ENCODE measurements around the gene BUB3.

Gene BUB3

GRCh38 chr10:123141791-123142700 is 12.2 kb upstream of the BUB3 start:
- no peak for DNase-seq (ENCODE audit: low read depth)

DNA sequence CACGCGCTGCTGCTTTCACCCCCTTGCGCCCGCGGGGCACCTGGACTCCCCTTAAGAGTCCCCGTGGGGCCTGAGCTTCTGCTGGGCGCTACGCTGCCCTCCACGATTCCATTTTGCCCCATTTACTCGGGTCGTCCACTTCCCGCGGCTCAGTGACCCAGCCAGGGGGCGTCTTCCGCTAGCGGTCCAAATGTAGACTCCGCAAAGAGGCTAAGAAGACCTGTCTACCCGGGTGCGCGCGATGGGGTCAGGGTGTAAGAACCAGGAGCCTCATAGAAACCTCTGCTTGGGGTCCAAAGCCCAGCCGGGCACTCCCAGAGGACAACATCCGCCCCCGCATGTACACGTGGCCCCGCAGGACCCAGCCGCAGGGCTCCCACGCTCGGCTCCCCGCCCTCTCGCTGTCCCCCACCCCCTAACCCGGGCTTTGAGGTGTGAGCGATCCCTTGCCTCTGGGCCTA is 11.5 kb upstream of the BUB3 start:
- no peak for DNase-seq (ENCODE audit: low read depth)

- no peak for DNase-seq (ENCODE audit: low read depth)
Measured at GRCh38 chr10:123143162-123143824, 10.9 kb upstream of the BUB3 start.

- no peak for DNase-seq (ENCODE audit: low read depth)
Measured at GRCh38 chr10:123143825-123144168, 10.4 kb upstream of the BUB3 start.

GRCh38 chr10:123144697-123145541 is 9.3 kb upstream of the BUB3 start:
- no peak for DNase-seq (ENCODE audit: low read depth)

DNA sequence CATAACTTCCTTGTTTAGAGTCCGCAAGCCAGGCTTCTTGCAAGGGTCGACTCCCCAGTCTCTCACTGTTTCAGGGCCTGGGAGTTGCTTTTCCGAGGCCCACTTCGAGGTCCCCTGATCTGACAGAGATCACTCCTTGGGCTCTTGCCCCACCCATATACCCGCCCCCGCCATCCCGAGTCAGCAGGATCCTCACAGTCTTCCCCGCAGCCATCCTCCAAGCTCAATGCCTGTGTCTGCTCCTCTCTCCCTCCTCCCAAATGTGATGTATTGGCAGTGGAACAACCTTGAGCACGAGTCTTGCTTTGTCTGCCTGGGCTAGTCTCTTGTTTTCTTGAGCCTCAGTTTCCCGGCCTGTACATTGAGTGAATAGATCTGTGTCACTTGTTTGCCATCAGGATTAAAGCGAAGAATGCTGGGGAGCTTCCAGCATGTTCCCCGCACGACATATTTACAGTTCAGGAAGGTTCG is 8.6 kb upstream of the BUB3 start:
- no peak for DNase-seq (ENCODE audit: low read depth)

DNA sequence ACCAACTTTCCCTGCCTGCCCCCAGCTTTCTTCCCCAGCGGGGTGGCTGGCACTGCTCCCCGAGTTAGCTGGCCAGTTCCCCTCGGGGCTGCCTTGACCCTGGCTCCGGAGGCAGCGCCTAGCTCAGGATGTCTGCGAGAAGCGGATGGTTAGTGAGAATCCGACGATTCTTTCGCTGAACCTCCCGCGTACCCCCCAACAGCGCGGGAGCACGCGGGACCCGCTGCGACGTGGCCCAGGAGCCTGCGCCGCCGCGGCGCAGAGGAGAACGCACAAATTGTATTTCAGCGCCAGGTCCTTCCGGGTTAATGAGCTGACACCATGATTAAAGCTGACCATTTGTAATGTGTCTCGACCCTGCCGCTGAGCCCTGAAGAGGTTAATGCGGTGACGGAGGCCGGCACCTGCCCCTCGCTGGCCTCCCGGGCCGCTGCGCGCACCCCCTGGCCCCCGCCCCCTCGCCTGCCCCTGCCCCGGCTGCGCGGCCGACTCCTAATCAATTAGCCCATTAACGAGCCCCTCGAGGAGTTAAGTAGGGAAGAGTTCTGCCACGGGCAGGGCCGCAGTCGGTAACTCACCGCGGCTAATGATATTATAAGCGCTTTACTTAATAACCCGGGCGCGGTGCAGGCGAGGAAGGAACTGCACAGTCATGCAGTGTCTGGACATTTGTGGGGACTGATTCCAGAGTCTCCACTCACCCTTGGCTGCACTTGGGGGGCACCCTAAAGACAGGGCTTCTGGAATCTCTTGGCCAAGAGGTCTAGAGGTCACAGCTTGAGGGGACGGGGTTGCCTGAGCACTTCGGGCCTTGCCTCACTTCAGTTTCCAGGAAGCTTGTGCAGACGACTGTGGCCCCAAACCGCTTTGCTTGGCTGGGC is 7.9 kb upstream of the BUB3 start:
- DNase-seq (ENCODE audit: low read depth), result no peak

DNA sequence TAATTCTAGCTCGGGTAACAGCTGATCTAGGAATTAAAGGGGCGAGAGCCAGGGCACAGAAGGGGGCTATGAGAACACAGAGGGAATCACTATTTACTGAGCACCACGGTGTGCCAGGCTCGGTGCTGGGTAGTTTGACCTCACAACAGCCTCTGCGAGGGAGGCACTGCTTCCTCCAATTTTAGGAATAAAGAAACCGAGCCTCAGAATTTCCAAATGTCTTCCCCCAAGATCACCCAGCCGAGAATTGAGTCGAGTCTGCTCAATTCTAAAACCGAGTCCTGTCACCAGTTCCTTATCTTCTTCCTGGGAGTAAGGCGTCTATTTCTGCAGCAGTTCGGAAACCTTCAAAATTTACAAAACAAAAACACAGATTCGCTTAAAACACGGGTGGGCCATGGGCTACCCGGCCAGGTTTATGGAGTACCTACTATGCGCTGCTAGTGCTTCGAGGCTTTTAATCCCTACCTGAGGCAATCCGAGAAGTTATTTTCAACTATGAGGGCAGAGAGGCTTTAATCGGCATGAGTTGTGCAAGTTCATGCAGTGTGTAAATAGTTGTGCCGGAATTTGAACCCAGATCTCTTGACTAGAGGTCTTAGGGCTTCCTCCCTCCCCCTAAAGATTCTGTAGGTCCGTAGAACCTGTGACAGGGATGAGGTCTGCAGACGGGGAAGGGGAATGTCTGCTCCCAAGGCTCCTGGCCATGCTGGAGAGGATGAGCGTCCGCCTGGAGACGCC is 7.1 kb upstream of the BUB3 start:
- no peak for DNase-seq (ENCODE audit: low read depth)

- no peak for DNase-seq (ENCODE audit: low read depth)
Measured at GRCh38 chr10:123147635-123148413, 6.4 kb upstream of the BUB3 start, which contains the start of gene HMX2. Gene HMX2, plus strand, starts transcription at chr10:123148136. Its CDS starts 243 bp downstream, at chr10:123148379.

DNA sequence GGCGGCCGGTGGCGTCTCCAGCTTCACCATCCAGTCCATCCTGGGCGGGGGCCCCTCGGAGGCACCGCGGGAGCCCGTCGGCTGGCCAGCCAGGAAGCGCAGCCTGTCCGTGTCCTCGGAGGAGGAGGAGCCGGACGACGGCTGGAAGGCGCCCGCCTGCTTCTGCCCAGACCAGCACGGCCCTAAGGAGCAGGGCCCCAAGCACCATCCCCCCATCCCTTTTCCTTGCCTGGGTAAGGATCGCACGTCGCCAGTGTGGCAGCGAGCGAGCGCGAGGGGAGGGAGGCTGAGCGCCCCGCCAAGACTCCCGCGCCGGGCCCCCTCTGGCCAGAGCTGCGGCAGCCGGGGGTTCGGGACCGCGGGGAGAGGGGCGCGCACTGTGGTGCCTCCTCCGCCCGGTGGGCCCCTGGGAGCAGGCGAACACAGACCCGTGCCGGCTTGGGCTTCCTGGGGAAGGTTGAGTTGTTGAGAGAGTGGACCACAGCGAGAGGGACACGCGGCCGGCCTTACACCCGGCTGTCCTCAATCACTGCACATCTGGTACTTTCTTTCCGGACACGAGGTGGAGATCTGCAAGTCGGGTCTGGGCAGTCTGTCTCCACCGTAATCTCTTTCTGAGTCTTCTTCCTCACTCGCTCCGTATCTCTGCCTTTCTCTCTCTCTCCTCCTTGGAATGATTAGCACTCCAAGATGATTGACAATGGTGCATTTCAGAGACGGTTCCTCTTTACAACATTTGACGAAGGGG is 5.6 kb upstream of the BUB3 start:
- no peak for DNase-seq (ENCODE audit: low read depth)

- no peak for DNase-seq (ENCODE audit: low read depth)
Measured at GRCh38 chr10:123149162-123149567, 5.0 kb upstream of the BUB3 start.

DNA sequence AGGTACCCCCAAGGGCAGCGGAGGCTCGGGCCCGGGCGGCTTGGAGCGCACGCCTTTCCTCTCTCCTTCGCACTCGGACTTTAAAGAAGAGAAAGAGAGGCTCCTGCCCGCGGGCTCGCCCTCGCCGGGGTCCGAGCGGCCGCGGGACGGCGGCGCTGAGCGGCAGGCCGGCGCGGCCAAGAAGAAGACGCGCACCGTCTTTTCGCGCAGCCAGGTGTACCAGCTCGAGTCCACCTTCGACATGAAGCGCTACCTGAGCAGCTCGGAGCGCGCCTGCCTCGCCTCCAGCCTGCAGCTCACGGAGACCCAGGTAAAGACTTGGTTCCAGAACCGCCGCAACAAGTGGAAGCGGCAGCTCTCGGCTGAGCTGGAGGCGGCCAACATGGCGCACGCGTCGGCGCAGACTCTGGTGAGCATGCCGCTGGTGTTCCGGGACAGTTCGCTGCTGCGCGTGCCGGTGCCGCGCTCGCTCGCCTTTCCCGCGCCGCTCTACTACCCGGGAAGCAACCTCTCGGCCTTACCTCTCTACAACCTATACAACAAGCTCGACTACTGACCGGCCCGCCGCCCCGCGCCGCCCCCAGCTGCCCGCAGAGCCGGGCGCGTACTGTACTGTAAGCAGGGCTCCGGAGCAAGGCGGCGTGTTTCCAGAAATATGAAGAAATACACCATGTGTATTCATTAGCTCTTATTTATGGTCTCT is 4.5 kb upstream of the BUB3 start:
- DNase-seq (ENCODE audit: low read depth), result no peak

GRCh38 chr10:123150271-123150985 is 3.8 kb upstream of the BUB3 start:
- DNase-seq (ENCODE audit: low read depth), result no peak

DNA sequence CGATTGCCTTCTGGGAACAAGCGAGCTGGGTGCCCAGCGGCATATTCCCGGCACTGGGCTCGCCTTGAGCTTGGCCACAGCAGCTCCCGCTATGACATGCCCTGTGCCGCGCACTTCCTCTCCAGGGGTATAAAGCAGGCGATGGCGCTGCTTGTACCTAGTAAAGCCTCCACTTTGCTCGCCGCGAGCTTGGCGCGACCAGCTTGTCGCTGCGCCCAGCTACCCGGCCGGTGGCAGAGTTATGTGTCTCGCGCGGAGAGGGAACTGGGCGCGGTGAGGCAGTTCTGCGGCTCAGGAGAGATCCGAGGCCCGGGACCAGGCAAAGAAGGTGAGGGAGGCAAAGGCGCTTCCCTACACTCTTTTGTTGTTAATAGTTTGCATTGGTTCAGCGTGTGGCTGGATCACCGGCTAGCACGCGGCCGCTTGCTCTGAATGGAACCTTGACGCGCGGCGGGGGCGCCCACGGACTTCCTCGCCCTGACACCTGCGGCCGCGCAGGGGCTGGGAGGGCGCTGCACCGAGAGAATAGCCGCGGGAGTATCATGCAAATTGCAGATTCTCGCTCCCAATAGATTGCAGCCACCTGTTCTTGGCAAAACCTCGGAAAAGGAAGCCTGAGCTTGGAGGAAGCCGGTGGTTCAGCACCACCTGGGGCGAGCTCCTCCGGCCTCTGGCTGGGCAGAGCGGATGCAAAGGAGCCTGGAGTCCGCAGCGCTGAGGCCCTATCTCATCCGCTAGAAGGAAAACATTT is 3.0 kb upstream of the BUB3 start:
- DNase-seq (ENCODE audit: low read depth), result no peak

GRCh38 chr10:123151737-123152135 is 2.5 kb upstream of the BUB3 start:
- no peak for DNase-seq (ENCODE audit: low read depth)

GRCh38 chr10:123153486-123154091 is 613 bp upstream of the BUB3 start:
- DNase-seq (ENCODE audit: low read depth), result no peak
